Ovary (tissue), 9 donors: ENCODE results near the gene BANP. TPM values are rescaled to one million over a fixed set of nuclear protein-coding genes. Genes with fewer than 3 reads are reported as not detected.

ENCODE experiments used
- DNase-seq, 5 donors: peaks; one replicate each; pipeline ENCODE4 v3.0.0-alpha.2; 2019 to 2020
- H3K27ac ChIP-seq, 2 donors: fragments of 200-600 bp; one replicate each; pipeline versions ENCODE4 v1.5.1 to v1.8.0; 2019 to 2022
- H3K27me3 ChIP-seq: fragments of 200-600 bp; one replicate; pipeline ENCODE4 v1.8.0; 2022
- H3K36me3 ChIP-seq: fragments of 200-600 bp; sonication (generic); one replicate; pipeline ENCODE4 v1.5.1; 2019
- H3K4me1 ChIP-seq: one replicate; pipeline ENCODE4 v1.8.1; 2013; ENCODE audit warnings: mild to moderate bottlenecking, moderate library complexity; ENCODE audit not compliant: insufficient read depth
- H3K4me3 ChIP-seq: fragments of 200-600 bp; sonication (generic); one replicate; pipeline ENCODE4 v1.5.1; 2017
- H3K9me3 ChIP-seq, 2 donors: fragments of 200-600 bp in 1 of 2; sonication (generic) in 1 of 2; one replicate each; pipeline versions ENCODE4 v1.5.1 to v1.8.1; 2013 to 2019; ENCODE audit warnings: mild to moderate bottlenecking in 1 of 2, moderate library complexity in 1 of 2
- EP300 ChIP-seq: sonication (generic); formaldehyde crosslinking; IDR thresholded peaks from one replicate; pipeline ENCODE4 v1.6.1; 2017; ENCODE audit warnings: antibody characterized with exemption
- POLR2A ChIP-seq: fragments of 450-650 bp; IDR thresholded peaks from one replicate; pipeline ENCODE4 v1.6.1; 2017; ENCODE audit warnings: antibody characterized with exemption, mild to moderate bottlenecking, moderate library complexity
- WGBS, 3 donors: extraction: QIAGEN DNeasy Blood & Tissue Kit in 1 of 3; methylation state at CpG; one replicate each; pipeline versions ENCODE4 v1.1.5 to v1.1.7; 2013 to 2017; 5-methylcytosine and 5-hydroxymethylcytosine counted together
- intact Hi-C, 4 donors: fragments of 100-400 bp; cut with DNase I; formaldehyde crosslinking; loops; one replicate each; pipeline versions ENCODE4 v1.11.0 to v1.15.1; 2022 to 2023
- polyA plus RNA-seq, 2 donors: library from polyadenylated mRNA; stranded (reverse); fragments of 200-250 nt in 1 of 2; fragments of 350-450 nt in 1 of 2; fragmentation: Illumina TruSeq in 1 of 2; extraction: RNeasy Lipid Tissue Mini Kit (QIAGEN cat#74804) in 1 of 2; gene quantifications; one replicate each; pipeline ENCODE4 v1.2.3, GENCODE V29; 2013 to 2014
- total RNA-seq, 7 donors: library from RNA; depleted of rRNA in 2 of 7; stranded (reverse); fragments of >200 nt in 2 of 7; fragmentation: NEBNext Ultra II Directional in 3 of 7; extraction: Animal tissue kit (Norgen Biotek cat#: 25700) in 3 of 7; gene quantifications; one replicate each; pipeline versions ENCODE4 v1.1.0 to v1.2.4, GENCODE V29; 2016 to 2023
- TF ChIP-seq, protein P1 (sequence below), 3 donors: fragments of 450-650 bp in 2 of 3; fragments of 200-600 bp in 1 of 3; IDR thresholded peaks; one replicate each; pipeline versions ENCODE4 v1.5.1 to v1.8.0; 2016 to 2022; ENCODE audit warnings: antibody characterized with exemption in 3 of 3, mild to moderate bottlenecking in 1 of 3
- donor health status: DM: no; HTN: no; CAD: no; lungs with moderate emphysema.
- donor health status: DM: no; HTN: no; CAD: no.
- donor health status: Bipolar disorder and iron deficiency.
- donor health status: DM: yes; HTN: yes; CAD: no.
- donor health status: DM: no; HTN: no; CAD: no.
- donor health status: DM: yes; HTN: yes; CAD: no.

BANP gene
- total and polyA plus RNA-seq, 9 donors = 14.8 to 48.6 (median 28.1) TPM

GRCh38 chr16:87924811-87925670 is 26.2 kb upstream of the BANP start:
- TF ChIP-seq POLR2A (no peak), EP300 (no peak)
- TF ChIP-seq, protein P1, sequence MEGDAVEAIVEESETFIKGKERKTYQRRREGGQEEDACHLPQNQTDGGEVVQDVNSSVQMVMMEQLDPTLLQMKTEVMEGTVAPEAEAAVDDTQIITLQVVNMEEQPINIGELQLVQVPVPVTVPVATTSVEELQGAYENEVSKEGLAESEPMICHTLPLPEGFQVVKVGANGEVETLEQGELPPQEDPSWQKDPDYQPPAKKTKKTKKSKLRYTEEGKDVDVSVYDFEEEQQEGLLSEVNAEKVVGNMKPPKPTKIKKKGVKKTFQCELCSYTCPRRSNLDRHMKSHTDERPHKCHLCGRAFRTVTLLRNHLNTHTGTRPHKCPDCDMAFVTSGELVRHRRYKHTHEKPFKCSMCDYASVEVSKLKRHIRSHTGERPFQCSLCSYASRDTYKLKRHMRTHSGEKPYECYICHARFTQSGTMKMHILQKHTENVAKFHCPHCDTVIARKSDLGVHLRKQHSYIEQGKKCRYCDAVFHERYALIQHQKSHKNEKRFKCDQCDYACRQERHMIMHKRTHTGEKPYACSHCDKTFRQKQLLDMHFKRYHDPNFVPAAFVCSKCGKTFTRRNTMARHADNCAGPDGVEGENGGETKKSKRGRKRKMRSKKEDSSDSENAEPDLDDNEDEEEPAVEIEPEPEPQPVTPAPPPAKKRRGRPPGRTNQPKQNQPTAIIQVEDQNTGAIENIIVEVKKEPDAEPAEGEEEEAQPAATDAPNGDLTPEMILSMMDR (IDR thresholded peaks at IDR 0.05) = no peak
- no peaks in the 10 kb centered on the region for H3K36me3 ChIP-seq
- DNase-seq = peak in 1 of 5 donors; percentile 17
- H3K4me1 ChIP-seq = peaks cover 2% of the 10 kb centered on the region
- H3K27ac ChIP-seq = no peak overlapping the region
- intact Hi-C loops = no loop called here
- no peak overlapping the region for H3K4me3 ChIP-seq
- no peaks in the 10 kb centered on the region for H3K9me3 ChIP-seq
- 76 to 86% (median 77%) methylated on average over 25 to 26 of the region's 26 CpGs for WGBS, 3 donors
- no peaks in the 10 kb centered on the region for H3K27me3 ChIP-seq

DNA sequence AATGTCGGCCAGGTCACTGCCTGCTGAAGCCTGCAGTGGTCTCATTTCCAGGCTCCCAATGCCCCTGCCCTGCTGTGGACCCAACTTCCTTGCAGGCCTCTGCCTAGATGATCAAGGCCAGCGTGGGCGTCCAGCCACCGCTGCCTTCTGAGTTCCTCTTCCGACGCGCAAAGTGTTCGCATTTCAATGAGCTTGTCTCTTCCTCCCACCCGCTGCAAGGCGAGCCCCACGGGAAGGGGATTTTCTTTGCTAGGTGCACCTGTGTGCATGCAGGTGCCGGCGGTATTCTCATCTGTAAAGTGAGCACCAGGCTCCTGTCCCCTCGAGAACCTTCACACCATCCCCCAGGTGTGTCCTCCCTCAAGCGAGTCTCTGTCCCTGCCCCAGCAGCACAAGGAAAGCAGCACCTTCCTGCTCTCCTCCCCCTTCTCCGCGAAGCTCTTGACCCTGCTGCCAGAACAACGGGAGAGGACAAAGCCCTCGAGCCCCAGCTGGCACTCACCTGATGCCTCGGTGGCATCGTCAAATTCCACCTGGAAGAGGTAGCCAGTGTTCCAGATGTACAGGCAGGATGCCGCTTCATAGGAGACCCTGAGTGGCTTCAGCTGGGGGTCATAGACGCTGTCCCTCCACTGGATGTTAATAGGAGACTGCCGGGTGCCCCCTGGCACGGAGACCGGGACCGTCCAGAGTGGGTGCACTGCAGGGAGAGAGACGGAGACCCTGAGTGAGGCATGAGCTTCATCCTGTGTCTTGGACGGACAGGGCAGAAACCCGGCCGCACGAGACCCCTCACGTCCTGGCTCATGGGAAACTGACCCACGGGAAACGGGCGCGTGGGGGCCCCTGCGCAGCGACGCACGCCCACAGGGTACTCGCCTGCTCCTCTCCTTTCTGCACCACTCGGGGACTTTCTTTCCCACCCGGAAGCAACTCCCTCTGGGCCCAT is 24.7 kb upstream of the BANP start:
- WGBS, 3 donors = 63 to 71% (median 68%) methylated on average over 44 of the region's 44 CpGs
- intact Hi-C loops = no loop called here
- Histone ChIP-seq H3K36me3 (no peaks in the 10 kb centered on the region), H3K4me3 (no peak overlapping the region), H3K4me1 (peaks cover 2% of the 10 kb centered on the region), H3K9me3 (no peaks in the 10 kb centered on the region), H3K27ac (no peak overlapping the region), H3K27me3 (no peaks in the 10 kb centered on the region)
- DNase-seq = peak in 1 of 5 donors; percentile 17
- TF ChIP-seq, protein P1 (IDR thresholded peaks at IDR 0.05) = no peak
- TF ChIP-seq EP300 (no peak), POLR2A (no peak)

GRCh38 chr16:87927195-87927562 is 24.1 kb upstream of the BANP start:
- Histone ChIP-seq H3K4me3 (no peak overlapping the region), H3K4me1 (peaks cover 2% of the 10 kb centered on the region), H3K36me3 (no peaks in the 10 kb centered on the region), H3K27ac (no peak overlapping the region), H3K9me3 (no peaks in the 10 kb centered on the region), H3K27me3 (no peaks in the 10 kb centered on the region)
- no peak for DNase-seq
- intact Hi-C loops = no loop called here
- 42 to 49% (median 48%) methylated on average over 4 of the region's 4 CpGs for WGBS, 3 donors
- TF ChIP-seq EP300 = no peak
- TF ChIP-seq, protein P1 (IDR thresholded peaks at IDR 0.05) = no peak
- no peak for TF ChIP-seq POLR2A

GRCh38 chr16:87929986-87930385 is 21.2 kb upstream of the BANP start:
- no peak for TF ChIP-seq POLR2A
- TF ChIP-seq, protein P1 (IDR thresholded peaks at IDR 0.05) = no peak
- no peak for TF ChIP-seq EP300
- 62 to 74% (median 69%) methylated on average over 7 of the region's 7 CpGs for WGBS, 3 donors
- no peak overlapping the region for H3K4me3 ChIP-seq
- H3K36me3 ChIP-seq = no peaks in the 10 kb centered on the region
- intact Hi-C loops = no loop called here
- H3K9me3 ChIP-seq = no peaks in the 10 kb centered on the region
- no peak for DNase-seq
- no peak overlapping the region for H3K27ac ChIP-seq
- no peaks in the 10 kb centered on the region for H3K4me1 ChIP-seq
- H3K27me3 ChIP-seq = no peaks in the 10 kb centered on the region
